MM.1S (cell line): ENCODE measurements around the gene HSPB1.

Source experiments
- DNase-seq: peaks from one replicate; pipeline ENCODE4 v3.0.0-alpha.2; 2015
- H2AFZ ChIP-seq: fragments of 300-600 bp; sonication (generic); 2 replicates; pipeline ENCODE4 v1.6.0; 2016; ENCODE audit warnings: antibody characterized with exemption, low read length
- H3F3A ChIP-seq: fragments of 300-600 bp; sonication (generic); 2 replicates; pipeline ENCODE4 v1.6.1; 2016; ENCODE audit warnings: mild to moderate bottlenecking, antibody characterized with exemption, low read length, moderate library complexity, mixed read lengths; ENCODE audit not compliant: insufficient read depth
- H3K27ac ChIP-seq: fragments of 300-600 bp; sonication (generic); 2 replicates; pipeline ENCODE4 v1.5.1; 2016; ENCODE audit warnings: mild to moderate bottlenecking, low read length
- H3K27me3 ChIP-seq: fragments of 300-600 bp; sonication (generic); replicated peaks from 2 replicates; pipeline ENCODE4 v1.6.0; 2016; ENCODE audit warnings: low read length; ENCODE audit not compliant: insufficient read depth
- H3K36me3 ChIP-seq: fragments of 300-600 bp; sonication (generic); replicated peaks from 2 replicates; pipeline ENCODE4 v1.6.1; 2016; ENCODE audit warnings: mild to moderate bottlenecking, low read length, mixed read lengths; ENCODE audit not compliant: insufficient read depth
- H3K4me1 ChIP-seq: fragments of 300-600 bp; sonication (generic); 2 replicates; pipeline ENCODE4 v1.6.1; 2016; ENCODE audit warnings: low read length, mixed read lengths
- H3K4me2 ChIP-seq: fragments of 300-600 bp; sonication (generic); 2 replicates; pipeline ENCODE4 v1.6.0; 2016; ENCODE audit warnings: low read depth, low read length
- H3K4me3 ChIP-seq: fragments of 300-600 bp; sonication (generic); 2 replicates; pipeline ENCODE4 v1.5.1; 2016; ENCODE audit warnings: low read length, mixed read lengths
- H3K79me2 ChIP-seq: fragments of 300-600 bp; sonication (generic); 2 replicates; pipeline ENCODE4 v1.6.1; 2016; ENCODE audit warnings: mixed run types, low read length, mixed read lengths
- H3K9ac ChIP-seq: fragments of 300-600 bp; sonication (generic); 2 replicates; pipeline ENCODE4 v1.6.1; 2016; ENCODE audit warnings: low read length, mixed read lengths
- H3K9me2 ChIP-seq: fragments of 300-600 bp; sonication (generic); replicated peaks from 2 replicates; pipeline ENCODE4 v1.6.1; 2016; ENCODE audit warnings: mild to moderate bottlenecking, low read length, mixed read lengths; ENCODE audit not compliant: insufficient read depth
- H3K9me3 ChIP-seq: fragments of 300-600 bp; sonication (generic); replicated peaks from 2 replicates; pipeline ENCODE4 v1.6.1; 2016; ENCODE audit warnings: mild to moderate bottlenecking, low read length, mixed read lengths; ENCODE audit not compliant: insufficient read depth
- H4K20me1 ChIP-seq: fragments of 300-600 bp; sonication (generic); 2 replicates; pipeline ENCODE4 v1.6.1; 2016; ENCODE audit warnings: mild to moderate bottlenecking, low read length, moderate library complexity, mixed read lengths; ENCODE audit not compliant: insufficient read depth
- EZH2 ChIP-seq: fragments of 300-600 bp; sonication (generic); optimal IDR thresholded peaks from 2 replicates; pipeline ENCODE3; 2017; ENCODE audit warnings: low read depth, mild to moderate bottlenecking, antibody characterized with exemption, low read length, mixed read lengths
- EZH2phosphoT487 ChIP-seq: fragments of 300-600 bp; sonication (generic); IDR thresholded peaks from 2 replicates; pipeline ENCODE4 v1.6.1; 2018; ENCODE audit warnings: antibody characterized with exemption, low read length
- TF ChIP-seq, protein P1 (sequence below): fragments of 300-600 bp; sonication (generic); IDR thresholded peaks from 2 replicates; pipeline ENCODE4 v1.5.1; 2016; ENCODE audit warnings: antibody characterized with exemption, low read length, mixed read lengths

HSPB1 gene

DNA sequence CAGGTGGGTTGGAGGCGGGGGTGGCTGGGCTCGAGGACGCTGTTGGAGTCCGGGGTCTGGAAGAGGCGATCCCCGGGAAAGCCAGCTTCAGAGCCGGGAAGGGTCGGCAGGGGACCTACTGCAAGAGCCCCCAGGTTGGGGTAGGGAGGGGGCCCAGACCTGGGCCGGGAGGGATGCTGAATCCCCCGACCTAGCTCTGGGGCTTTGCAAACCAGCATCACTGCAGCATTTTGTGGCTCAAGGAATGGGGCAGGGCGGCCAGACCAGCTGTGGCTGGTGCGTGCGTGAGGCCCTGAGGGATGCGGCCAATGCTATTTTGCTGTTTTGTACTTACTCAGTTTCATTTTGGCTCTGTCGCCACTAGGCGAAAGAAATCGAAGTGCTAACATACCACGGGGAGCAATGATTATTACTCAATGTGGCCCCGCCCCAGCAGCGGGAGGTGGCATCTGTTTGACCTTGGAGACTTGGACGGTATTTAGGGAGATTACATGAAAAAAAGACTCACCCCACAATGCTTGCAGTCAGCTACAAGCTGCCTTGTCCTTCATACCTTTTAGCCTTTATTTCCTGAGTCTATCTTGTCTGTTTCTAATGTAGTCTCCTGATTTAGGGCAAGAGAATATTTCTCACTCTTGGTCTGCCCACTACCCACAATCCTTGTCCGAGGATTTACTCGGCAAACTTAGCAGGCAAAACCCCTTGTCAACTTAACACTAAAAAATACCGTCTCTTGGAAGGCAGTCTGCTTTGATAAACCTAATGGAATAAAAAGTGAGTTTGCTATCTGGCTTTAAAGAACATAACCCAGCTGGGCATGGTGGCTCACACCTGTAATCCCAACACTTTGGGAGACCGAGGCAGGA lies 16.2 kb downstream of the HSPB1 start:
- Histone ChIP-seq H3K79me2 (peaks cover 3% of the 10 kb centered on the region), H3K27me3 (no peaks in the 10 kb centered on the region), H3F3A (peaks cover 34% of the 10 kb centered on the region), H3K4me3 (peak overlapping the region; percentile 89), H3K9me2 (no peaks in the 10 kb centered on the region), H2AFZ (peak overlapping the region; percentile 96), H3K36me3 (no peaks in the 10 kb centered on the region), H3K4me2 (peak overlapping the region; percentile 94), H3K4me1 (peaks cover 18% of the 10 kb centered on the region), H4K20me1 (no peaks in the 10 kb centered on the region), H3K27ac (peak overlapping the region; percentile 95), H3K9me3 (no peaks in the 10 kb centered on the region), H3K9ac (peak overlapping the region; percentile 93)
- TF ChIP-seq EZH2 = no peak
- TF ChIP-seq, protein P1, sequence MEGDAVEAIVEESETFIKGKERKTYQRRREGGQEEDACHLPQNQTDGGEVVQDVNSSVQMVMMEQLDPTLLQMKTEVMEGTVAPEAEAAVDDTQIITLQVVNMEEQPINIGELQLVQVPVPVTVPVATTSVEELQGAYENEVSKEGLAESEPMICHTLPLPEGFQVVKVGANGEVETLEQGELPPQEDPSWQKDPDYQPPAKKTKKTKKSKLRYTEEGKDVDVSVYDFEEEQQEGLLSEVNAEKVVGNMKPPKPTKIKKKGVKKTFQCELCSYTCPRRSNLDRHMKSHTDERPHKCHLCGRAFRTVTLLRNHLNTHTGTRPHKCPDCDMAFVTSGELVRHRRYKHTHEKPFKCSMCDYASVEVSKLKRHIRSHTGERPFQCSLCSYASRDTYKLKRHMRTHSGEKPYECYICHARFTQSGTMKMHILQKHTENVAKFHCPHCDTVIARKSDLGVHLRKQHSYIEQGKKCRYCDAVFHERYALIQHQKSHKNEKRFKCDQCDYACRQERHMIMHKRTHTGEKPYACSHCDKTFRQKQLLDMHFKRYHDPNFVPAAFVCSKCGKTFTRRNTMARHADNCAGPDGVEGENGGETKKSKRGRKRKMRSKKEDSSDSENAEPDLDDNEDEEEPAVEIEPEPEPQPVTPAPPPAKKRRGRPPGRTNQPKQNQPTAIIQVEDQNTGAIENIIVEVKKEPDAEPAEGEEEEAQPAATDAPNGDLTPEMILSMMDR = peak; percentile 42
- peak; percentile 91 for DNase-seq

DNA sequence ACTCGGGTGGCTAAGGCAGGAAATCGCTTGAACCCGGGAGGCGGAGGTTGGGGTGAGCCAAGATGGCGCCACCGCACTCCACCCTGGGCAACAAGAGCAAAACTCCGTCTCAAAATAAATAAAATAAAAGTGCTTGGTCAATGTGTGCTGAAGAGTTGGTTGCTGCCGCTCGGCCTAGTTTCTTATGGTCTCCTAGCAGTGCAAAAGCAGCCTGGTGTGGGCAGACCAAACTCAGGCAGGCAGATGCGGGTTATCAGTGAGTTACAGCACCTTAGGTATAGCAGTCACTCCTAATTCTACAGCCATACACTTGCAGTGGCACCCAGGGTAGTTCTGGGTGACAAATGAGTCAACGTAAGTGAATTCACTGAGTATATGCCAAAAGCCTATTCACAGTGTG lies 22.6 kb downstream of the HSPB1 start:
- no peaks in the 10 kb centered on the region for H3K9me3 ChIP-seq
- H3K27ac ChIP-seq = no peak overlapping the region
- TF ChIP-seq, protein P1 = no peak
- H3K27me3 ChIP-seq = no peaks in the 10 kb centered on the region
- no peak overlapping the region for H2AFZ ChIP-seq
- H3K79me2 ChIP-seq = peaks cover 59% of the 10 kb centered on the region
- peaks cover 4% of the 10 kb centered on the region; the same call in 1 of the 2 replicates for H4K20me1 ChIP-seq
- H3K9me2 ChIP-seq = no peaks in the 10 kb centered on the region
- H3K4me1 ChIP-seq = peaks cover 2% of the 10 kb centered on the region
- peaks cover 12% of the 10 kb centered on the region; the same call in 1 of the 2 replicates for H3K36me3 ChIP-seq
- peaks cover 13% of the 10 kb centered on the region for H3F3A ChIP-seq
- no peak overlapping the region for H3K4me3 ChIP-seq
- no peak overlapping the region for H3K9ac ChIP-seq
- DNase-seq = no peak
- H3K4me2 ChIP-seq = no peak overlapping the region

DNA sequence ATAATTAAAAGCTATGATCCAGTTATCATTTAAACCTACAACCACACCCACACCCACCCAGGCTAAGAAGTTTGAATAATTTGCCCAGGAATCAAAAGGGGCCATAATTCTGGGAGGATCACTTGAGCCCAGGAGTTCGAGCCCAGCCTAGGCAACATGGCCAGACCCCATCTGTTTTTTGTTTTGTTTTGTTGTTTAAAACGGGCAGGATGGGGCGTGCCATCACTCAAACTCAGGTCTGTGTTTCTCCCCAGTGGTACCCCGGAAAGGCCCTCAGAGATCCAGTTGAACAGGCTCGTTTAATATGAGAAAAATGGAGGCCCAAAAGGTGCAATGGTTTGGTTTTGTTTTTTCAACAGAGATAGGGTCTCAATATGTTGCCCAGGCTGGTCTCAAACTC lies 23.3 kb downstream of the HSPB1 start:
- no peak for DNase-seq
- no peak overlapping the region for H3K27ac ChIP-seq
- H3K36me3 ChIP-seq = peaks cover 12% of the 10 kb centered on the region; the same call in 1 of the 2 replicates
- H3K9me2 ChIP-seq = no peaks in the 10 kb centered on the region
- no peak overlapping the region for H3K4me3 ChIP-seq
- no peaks in the 10 kb centered on the region for H3K9me3 ChIP-seq
- H3K9ac ChIP-seq = no peak overlapping the region
- H3K79me2 ChIP-seq = peaks cover 66% of the 10 kb centered on the region
- no peak overlapping the region for H2AFZ ChIP-seq
- no peaks in the 10 kb centered on the region for H3K4me1 ChIP-seq
- no peak for TF ChIP-seq EZH2phosphoT487
- no peak for TF ChIP-seq EZH2
- TF ChIP-seq, protein P1 = no peak
- peaks cover 11% of the 10 kb centered on the region; the same call in 1 of the 2 replicates for H4K20me1 ChIP-seq
- no peak overlapping the region for H3K4me2 ChIP-seq
- H3F3A ChIP-seq = peaks cover 12% of the 10 kb centered on the region; the same call in 1 of the 2 replicates
- no peaks in the 10 kb centered on the region for H3K27me3 ChIP-seq
